PFSK-1 (cell line): Measurements from ENCODE around the gene CUTA.

Experiments used
- SIN3A ChIP-seq: IDR thresholded peaks from 2 replicates; pipeline ENCODE4 v1.6.1; 2012; ENCODE audit warnings: mild to moderate bottlenecking, low read length, moderate library complexity, borderline replicate concordance; ENCODE audit not compliant: insufficient read depth
- TAF1 ChIP-seq: IDR thresholded peaks from 2 replicates; pipeline ENCODE4 v1.6.1; 2012; ENCODE audit warnings: low read length, control low read depth, borderline replicate concordance; ENCODE audit not compliant: insufficient read depth
- TF ChIP-seq, protein P1 (sequence below), 2 experiments: IDR thresholded peaks; 2 replicates each; pipeline versions ENCODE4 v1.6.1 to v1.8.0; 2011 to 2012; ENCODE audit warnings: low read depth in 2 of 2, low read length in 2 of 2, control low read depth in 1 of 2, inconsistent platforms in 1 of 2, mild to moderate bottlenecking in 1 of 2, moderate library complexity in 1 of 2; ENCODE audit not compliant: insufficient read depth in 1 of 2

DNA sequence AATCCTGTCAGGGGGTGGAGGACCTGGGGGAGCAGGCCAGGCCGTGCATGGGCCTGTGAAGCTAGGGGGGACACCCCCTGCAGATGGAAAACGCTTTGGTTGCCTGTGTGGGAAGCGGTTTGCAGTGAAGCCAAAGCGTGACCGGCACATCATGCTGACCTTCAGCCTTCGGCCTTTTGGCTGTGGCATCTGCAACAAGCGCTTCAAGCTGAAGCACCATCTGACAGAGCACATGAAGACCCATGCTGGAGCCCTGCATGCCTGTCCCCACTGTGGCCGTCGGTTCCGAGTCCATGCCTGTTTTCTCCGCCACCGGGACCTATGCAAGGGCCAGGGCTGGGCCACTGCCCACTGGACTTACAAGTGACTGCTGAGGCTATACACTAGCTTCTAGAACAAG, 38.2 kb upstream of the CUTA start:
- TF ChIP-seq TAF1 (no peak), SIN3A (no peak)
- TF ChIP-seq, protein P1, sequence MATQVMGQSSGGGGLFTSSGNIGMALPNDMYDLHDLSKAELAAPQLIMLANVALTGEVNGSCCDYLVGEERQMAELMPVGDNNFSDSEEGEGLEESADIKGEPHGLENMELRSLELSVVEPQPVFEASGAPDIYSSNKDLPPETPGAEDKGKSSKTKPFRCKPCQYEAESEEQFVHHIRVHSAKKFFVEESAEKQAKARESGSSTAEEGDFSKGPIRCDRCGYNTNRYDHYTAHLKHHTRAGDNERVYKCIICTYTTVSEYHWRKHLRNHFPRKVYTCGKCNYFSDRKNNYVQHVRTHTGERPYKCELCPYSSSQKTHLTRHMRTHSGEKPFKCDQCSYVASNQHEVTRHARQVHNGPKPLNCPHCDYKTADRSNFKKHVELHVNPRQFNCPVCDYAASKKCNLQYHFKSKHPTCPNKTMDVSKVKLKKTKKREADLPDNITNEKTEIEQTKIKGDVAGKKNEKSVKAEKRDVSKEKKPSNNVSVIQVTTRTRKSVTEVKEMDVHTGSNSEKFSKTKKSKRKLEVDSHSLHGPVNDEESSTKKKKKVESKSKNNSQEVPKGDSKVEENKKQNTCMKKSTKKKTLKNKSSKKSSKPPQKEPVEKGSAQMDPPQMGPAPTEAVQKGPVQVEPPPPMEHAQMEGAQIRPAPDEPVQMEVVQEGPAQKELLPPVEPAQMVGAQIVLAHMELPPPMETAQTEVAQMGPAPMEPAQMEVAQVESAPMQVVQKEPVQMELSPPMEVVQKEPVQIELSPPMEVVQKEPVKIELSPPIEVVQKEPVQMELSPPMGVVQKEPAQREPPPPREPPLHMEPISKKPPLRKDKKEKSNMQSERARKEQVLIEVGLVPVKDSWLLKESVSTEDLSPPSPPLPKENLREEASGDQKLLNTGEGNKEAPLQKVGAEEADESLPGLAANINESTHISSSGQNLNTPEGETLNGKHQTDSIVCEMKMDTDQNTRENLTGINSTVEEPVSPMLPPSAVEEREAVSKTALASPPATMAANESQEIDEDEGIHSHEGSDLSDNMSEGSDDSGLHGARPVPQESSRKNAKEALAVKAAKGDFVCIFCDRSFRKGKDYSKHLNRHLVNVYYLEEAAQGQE (IDR thresholded peaks at IDR 0.05; ENCODE audit: insufficient read depth in 1 of 2, low read depth in 2 of 2, low read length in 2 of 2) = no peak
